HG03457 (cell line): ENCODE results near the gene NDUFAF7.
"Not testable (repeated sequence)": the region's sequence is repeated elsewhere in the genome, so short reads cannot be mapped to it uniquely, and the experiment has no call there.

Source experiments
- ATAC-seq: cut with Tn5 transposase; IDR thresholded peaks from one replicate; pipeline ENCODE4 v1.9.1; 2021; ENCODE audit warnings: moderate number of reproducible peaks; ENCODE audit not compliant: unreplicated experiment

Gene NDUFAF7

DNA sequence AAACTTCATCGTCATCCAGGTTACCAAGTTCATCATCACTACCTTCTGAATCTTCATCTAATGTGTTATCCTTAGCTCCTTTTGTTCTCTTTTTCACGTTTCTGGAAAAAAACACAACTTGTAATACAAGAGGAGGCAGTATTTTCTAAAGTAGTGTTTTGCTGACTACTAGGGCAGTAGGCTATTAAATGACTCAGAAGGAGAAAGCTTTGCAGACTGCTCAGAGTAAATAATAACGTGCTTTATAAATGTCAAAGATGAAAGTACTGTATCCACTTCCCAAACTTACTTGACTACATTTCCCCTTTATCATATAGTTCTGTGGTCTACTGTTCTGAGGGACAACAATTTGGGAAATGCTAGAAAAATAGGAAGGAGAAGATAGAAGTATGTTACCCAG is 19.5 kb upstream of the NDUFAF7 start:
- no peak for ATAC-seq

DNA sequence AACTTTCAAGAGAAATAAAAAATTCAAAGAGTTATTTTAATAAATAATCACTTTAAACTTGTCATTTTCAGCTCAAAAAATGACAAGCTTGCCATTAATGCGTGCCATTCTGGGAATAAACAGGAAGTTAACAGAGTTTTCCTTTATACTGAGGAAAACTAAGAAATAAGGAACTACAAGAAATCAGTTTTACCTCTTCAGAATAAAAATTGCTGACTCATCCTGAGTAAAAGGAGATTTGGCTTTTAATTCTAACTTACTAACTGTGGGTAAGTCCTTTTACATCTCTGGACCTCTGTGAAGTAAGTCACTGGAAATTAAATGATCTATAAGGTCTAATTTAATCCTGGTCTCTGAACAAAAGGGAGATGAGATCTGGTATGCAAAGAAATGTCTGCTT is 16.2 kb upstream of the NDUFAF7 start:
- ATAC-seq: no peak

DNA sequence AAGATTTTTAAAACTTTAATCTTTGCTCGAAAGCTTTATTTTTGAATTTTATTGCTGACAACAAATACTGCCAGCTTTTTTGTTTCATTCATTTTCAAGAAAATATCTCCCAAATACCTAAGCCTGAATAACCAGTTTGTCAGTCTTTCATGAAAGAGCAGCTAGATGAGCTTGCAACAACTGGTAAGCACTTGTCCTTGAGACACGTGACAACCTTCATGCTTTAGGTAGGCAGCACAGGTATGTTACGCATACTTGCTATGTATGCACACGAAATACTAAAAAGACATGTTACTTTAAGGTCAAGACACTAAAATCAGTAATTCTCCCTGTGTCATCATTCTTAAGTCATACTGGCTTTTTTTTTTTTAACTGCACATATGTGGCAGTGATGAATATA is 12.4 kb upstream of the NDUFAF7 start:
- ATAC-seq: no peak

DNA sequence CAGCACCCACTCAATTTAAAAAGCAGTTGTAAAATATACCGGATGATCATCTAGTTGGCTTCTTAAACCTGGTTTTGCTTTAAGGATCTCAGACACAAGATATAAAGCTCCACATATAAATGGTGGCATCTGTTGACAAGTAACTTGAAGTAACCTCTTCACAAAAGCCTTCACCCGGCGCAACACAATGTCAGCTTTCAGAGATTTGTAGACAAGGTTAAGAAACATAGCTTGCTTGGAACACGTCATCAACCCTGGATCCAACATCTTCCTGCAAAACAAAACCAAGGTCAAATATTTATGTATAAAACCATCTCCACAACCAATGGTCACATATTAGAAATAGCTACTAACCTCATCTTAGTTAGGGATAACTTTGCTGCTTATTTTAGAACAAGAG is 8.3 kb upstream of the NDUFAF7 start:
- no peak for ATAC-seq

DNA sequence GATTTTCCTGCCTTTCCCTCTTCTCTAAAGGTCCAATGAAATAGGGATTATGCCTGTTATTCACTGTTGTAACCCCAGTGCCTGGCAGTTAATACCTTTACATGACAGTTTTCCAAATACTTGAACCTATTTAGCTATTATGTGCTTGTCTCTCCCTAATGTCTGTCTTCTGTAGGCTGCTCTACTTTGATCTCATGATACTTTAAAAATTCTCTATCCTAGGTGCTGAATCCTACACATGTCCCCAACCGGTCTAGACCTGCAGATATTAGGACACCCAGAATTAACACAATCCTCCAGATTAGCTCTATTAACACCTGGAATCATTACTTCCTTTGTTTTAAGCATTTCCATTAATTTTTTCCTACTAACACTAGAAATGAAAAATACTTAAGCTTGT is 7.4 kb upstream of the NDUFAF7 start:
- ATAC-seq: no peak

DNA sequence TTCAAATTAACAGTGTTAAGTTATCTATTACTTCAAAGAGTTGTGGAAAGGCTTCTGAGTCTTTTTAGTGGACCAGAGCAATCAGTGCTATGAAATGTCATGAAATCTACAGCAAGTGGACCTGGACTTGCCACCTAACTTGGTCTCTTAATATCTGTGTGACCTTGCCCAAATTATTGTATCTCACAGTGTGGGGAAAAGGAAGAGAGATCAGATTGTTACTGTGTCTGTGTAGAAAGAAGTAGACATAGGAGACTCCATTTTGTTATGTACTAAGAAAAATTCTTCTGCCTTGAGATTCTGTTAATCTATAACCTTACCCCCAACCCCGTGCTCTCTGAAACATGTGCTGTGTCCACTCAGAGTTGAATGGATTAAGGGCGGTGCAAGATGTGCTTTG is 6.3 kb upstream of the NDUFAF7 start:
- not testable (repeated sequence) for ATAC-seq

DNA sequence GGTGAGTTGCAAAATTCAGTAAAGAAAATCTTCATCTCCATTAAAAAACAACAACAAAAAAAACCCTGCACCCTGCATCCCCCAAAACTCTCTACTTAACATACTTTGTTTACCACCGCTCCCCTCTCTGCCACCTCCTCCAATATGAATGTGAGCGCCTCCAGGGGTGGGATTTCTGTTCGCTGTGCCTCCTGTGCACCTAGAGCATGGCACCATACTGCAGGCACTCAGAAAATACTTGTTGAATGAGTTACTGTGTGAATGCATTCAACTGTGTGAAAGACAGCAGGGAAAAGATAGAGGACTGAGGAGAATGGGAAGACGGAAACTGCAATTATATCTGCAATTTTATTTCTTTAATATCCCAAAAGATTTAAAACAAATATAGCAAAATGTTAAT is 4.6 kb upstream of the NDUFAF7 start:
- ATAC-seq: no peak

DNA sequence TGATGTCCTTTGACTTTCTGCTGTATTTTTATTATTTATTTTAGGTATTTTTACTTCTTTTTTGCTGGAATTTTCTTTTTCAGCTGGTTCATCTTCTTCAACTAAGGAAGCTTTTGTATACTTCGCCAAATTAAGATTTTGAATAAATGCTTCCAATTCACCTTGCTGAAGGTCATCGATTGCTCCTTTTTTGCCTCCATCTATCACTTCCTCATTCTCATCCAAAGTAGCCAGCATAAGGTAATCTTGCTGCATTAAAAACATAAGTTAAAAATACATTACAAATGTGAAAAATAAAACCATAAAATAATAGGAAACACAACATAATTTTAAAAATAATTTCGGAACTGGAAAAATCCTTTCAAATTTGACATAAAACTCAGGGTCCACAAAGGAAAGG is 2.7 kb upstream of the NDUFAF7 start:
- ATAC-seq: no peak

DNA sequence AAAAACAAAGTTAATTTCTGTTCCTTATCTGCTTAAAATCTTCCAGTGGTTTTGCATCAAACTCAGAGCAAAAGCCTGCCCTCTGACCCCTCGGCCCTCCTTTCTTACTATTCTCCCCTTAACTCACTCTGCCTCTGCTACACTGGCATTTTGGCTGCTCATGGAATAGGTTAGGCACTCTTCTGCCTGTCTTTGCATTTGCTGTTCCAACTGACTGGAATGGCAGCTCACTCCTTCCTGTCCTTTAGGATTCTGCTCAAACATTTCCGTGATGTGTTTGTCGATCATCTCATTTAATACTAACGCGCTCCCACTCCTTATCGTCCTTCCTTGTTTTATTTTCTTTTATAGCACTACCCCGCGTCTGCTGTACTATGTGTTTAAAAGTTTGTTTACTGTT is 877 bp upstream of the NDUFAF7 start:
- no peak for ATAC-seq

DNA sequence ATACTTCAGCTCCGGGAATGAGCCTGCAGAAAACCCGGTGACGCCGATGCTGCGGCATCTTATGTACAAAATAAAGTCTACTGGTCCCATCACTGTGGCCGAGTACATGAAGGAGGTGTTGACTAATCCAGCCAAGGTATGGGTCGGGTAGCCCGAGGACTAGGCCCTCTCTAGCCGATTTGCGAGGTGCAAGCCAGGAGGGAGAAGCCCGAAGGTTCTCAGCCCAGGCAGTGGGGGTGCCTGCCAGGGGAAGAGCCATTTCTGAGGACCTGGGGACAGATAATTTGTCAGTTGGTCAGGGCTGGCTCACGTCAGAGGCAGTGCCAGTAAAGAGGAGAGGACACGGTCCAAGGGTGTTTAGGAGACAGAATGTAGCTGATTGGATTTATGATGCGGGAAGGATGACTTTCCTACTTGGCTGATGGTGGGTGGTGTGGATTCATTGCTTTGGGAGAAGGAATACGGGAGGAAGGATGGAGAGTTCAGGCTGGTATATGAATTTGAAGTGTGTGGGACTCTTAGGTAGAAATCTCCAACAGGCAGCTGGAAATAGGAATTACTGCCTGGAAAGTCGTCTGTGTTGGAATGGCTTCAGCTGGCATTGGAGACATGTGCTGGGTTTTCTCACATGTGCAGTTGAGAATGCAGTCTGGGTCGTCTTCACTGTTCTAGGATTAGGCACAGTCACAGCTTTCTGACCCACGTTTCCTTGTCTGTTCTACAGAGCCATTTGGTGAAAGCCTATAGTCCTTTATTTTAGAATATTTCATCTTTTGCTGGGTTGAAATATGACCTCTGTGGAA is 874 bp downstream of the NDUFAF7 start:
- ATAC-seq: no peak

DNA sequence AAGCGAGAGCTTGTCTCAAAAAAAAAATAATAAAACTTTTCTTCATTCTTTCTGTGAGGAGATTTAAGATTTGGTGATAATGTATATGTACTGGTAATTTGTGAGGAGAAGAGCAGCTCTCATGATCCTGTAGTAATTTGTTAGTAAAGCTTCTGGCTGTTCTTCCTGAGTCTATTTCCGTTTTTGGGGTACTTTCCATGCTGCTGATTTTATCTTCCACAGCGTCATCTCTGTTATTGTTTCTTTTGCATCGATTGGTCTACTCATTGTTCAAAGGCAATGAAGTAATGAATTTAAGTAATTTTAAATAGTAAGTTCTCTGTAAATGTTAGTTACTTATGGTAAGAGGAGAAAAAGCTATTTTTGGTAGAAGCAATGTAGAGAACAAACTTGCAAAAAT is 12.0 kb downstream of the NDUFAF7 start:
- ATAC-seq: no peak

DNA sequence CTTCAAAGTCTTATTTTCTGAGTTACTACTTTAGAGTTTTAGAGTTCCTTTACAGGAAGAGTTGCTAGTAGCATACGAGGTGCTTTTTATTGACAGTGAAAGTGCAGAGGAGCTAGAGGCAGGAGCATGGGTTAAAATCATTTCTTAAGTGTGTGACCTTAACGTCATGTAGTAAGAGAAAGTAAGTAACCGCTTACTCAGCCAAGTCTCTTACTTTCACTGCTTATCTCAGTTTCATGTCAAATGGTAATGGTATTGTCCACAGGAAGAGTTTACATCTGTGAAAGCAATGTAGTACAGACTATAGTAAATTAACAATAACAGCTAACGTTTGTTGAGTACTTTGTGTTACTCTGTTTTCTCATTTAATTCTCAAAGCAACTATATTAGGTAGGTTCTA is 12.6 kb downstream of the NDUFAF7 start:
- no peak for ATAC-seq

DNA sequence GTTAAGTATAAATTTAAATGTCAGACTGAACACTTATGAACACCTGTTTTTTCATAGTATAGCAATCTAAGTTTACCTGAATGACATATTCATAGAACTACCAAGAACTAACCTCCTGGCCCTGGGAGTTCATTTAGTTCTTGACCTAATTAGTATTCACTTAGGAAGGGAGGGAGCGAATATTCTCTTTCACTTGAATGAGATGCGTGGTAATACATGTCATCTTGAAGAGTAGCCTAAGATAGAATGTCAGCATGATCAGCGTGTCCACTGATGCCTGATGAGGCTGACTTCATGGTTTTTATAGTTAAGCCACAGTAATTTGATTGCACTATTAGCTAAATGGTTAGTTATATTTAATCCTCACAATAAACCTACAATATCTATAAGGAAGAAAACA is 13.3 kb downstream of the NDUFAF7 start:
- no peak for ATAC-seq

DNA sequence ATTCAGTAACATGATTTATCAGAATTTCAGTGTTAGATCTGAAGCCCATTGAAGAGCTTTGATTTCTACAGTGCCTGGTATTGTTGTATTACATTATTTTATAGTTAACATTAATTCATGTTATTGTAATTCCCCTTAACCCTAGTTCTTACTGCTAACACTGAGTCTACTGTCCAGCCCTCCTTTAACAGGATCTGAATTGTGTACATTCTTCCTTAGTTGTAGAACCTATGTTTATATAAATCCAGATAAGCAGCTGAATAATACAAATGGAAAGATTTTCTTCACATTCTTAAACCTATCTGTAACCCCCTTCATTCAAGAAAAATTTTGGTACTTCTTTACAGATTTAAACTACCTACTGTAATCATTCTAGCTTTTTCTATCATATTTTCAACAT is 14.7 kb downstream of the NDUFAF7 start:
- ATAC-seq: no peak

DNA sequence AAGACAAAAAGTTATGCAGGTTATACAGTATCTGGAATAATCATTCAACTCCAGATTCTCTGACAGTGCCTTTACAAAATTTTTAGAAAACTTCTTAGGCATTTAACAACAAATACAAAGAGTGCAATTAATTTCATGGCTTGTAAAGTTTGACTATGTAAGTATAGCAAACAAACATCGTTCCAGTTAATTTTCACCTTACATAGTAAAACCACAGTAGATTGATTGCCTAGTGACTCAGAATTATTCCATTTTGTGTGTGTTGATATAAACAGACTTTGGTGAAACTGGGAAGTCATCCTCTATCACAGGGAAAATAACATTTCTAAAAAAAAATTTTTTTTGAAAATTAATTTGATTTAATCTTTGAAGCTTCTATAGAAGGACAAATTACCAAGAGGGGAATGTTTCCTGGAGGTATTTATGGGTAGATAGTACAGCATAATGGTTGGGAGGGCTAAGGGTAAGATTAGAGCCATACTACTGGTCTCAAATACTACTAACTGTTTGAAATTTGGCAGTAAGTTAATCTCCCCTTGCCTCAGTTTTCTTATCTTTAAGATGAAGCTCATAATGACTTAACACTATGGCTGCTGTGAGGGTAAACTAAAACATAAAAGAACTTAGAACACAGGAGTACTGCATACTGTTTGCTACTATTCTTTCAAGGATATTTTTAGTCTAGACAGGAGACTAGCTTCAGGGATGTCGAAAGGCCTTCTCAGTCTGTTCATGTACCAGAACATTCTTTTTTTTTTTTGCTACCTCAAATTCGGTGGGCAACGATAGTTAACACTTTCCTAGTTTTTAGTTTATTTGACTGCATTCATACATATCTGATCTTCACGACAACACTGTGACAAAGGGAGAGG is 19.6 kb downstream of the NDUFAF7 start:
- ATAC-seq: no peak

DNA sequence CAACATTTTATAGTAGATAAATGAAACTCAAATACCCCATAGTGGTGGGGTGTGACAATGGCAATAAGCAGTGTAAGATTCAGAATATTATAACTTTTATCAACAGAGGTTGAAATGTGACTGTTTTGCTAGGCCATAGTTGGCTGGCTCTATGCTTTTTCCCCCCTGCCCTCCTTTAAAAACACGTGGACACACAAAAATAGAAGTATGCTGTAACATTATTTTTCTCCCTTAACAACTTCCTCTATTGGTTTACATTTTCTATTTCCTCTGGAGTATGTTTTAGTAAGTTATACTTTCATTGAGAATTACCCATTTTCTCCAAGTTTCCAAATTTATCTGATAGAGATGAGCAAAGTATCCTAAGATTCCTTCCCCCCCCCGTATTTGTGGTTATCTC is 31.1 kb downstream of the NDUFAF7 start:
- ATAC-seq: no peak

DNA sequence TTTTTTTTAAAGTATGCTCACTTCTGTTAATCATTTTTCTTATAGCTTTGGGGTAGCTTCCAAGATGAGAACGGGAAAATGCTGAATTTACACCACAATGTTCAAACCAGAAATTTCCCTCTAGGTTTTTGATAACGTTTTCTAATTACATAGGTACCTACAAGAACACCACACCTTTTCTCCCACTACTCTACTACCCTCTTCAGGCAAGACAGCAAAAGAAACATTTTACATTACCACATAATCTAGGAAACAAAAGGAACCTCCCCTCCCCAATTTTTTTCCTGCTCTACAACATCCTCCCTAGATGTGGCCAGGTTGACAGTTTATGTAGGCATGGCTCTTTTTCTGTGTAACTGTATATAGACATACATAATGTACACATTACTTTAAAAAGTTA is 32.4 kb downstream of the NDUFAF7 start:
- no peak for ATAC-seq

DNA sequence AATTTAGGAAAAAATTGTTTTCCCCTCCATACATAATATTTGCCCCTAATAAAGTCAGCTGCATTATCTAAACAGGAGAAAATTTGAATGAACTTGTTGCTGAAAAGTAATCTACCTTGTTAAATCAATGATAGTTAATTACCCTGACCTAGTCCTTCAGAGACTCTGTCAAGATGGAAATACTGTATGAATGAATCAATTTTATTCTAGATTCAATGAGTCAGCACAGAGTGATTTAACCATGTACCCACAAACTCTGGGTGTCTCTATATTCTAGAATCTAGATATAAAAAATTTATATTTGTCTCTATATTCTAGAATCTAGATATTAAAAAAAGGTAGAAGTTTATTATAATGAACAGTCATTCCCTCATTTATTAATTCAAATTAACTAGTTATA is 36.2 kb downstream of the NDUFAF7 start:
- ATAC-seq: no peak

DNA sequence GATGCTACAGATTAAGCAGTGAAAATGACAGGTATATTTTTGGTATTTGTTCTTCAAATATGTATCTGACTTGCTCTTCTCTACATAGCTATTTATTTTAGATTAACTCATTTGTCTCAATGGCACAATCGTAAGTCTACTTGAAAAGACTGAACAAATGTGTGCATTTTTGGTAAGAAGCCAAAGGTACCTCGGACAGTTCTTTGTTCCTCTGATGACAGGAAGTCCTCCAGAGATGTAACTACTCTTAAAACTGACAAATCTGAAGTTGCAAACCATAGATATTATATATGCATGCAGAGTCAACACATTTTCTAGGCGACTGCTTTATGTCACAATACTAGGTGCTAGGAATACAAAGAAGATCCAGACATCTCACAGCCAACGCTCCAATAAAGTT is 36.7 kb downstream of the NDUFAF7 start:
- ATAC-seq: no peak

DNA sequence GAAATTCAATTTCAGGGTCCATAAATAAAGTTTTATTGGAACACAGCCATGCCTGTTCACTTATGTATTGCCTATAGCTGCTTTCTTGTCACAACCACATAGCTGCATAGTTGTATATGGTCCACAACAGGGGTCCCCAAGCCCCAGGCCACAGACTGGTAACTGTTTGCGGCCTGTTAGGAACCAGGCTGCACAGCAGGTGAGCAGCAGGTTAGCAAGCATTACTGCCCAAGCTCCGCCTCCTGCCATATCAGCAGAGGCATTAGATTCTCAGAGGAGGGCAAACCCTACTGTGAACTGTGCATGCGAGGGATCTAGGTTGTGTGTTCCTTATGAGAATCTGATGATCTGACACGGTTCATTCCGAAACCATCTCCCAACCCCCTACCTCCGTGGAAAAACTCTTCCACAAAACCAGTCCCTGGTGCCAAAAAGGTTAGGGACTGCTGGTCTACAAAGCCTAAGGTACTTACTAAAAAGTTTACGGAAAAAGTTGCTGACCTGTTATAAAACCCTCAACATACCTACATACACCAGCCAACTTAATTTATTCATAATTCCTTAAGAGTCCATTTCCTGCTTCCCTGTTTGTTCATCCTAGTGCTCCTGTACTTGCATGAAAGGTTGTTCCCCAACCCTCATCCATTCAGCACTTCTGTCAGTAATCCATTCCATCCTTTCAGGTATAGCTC is 40.1 kb downstream of the NDUFAF7 start:
- ATAC-seq: no peak

DNA sequence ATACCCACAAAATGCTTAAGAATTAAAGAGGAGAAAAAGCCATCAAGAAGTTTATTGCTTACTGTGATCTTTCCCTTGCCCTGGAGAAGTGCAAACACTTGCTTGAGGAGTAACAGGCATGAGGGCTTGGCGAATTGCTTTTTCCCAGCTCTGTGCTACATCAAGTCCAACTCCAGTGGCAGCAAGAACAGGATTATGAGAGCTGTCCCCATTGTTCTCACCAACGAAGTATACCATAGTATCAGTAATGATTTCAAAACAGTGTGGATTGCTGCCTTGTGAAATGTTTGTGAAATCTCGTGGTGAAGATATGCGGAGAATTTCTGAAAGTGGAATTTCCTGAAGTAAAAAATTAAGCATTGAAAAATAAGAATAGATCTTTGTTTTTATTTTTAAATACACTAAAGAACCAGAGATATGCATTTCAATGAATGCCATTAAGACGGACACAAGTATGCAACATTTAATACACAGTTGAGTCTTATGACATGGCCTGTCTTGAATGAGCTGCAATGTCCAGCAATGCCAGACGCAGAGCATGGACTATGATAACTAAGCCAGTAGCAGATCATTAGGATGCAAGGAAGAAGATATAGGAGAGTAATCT is 43.0 kb downstream of the NDUFAF7 start:
- no peak for ATAC-seq
